SH-SY5Y (cell line): Measurements from ENCODE around the gene VPS52.

Experiments used
- GATA2 ChIP-seq: IDR thresholded peaks from 2 replicates; pipeline ENCODE4 v1.6.1; 2011; ENCODE audit warnings: mild to moderate bottlenecking, low read depth, low read length
- GATA3 ChIP-seq: IDR thresholded peaks from 2 replicates; pipeline ENCODE4 v1.6.1; 2011; ENCODE audit warnings: low read depth, mild to moderate bottlenecking, low read length, moderate library complexity

DNA sequence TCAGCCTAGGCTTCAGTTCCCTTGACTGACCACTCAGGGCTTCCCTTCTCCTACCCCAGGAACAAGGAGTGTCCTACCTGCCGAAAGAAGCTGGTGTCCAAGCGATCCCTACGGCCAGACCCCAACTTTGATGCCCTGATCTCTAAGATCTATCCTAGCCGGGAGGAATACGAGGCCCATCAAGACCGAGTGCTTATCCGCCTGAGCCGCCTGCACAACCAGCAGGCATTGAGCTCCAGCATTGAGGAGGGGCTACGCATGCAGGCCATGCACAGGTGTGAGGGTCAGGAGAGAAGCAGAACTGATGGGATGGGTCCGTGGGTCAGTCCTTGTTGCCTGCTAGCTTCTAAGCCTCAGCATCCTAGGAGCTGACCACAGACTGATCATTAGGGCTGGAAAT, 61.8 kb downstream of the VPS52 start:
- TF ChIP-seq GATA2 (no peak), GATA3 (no peak)
